GM19468 (cell line): ENCODE measurements around the gene MYO5C.

Experiments
- ATAC-seq: cut with Tn5 transposase; IDR thresholded peaks from one replicate; pipeline ENCODE4 v1.9.1; 2021; ENCODE audit warnings: mild to moderate bottlenecking, moderate library complexity, moderate number of reproducible peaks; ENCODE audit not compliant: unreplicated experiment; ENCODE audit errors: extremely low read depth

MYO5C gene

DNA sequence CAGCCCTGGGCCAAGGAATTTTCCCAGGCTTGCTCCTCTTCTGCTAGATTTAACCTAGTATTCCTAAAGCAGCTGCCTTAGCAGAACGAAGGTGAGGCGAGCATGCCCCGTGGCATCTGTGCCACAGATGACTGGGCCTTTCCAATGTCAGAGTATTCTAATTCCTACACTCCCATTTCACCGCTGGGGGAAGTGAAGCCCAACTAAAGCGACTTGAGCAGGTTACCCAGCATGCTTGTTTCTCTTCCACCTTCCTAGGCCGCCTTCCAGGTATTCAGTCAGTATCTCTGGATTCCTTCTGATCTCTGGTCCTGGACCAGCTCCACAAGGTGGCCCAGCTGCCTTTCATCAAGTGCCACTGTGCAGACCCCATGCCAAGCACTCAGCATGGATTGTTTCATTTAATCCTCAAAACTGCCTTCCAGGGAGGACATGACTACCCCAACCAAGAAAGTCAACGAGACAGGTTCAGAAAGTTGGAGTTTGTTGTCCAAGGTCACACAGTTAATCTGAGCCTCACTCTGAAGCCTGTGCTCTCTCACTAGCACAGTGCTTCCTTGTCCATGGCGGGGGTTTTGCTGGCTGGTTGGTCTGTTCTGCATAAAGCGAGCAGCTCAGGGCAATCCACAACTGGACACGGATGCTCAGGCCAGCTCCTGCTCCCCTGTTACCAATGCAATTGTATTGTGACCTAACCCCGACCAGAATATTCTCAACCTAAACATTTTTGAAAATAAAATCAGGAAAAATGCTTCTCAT is 15.1 kb downstream of the MYO5C start:
- no peak for ATAC-seq

GRCh38 chr15:52278636-52279367 is 16.8 kb downstream of the MYO5C start:
- ATAC-seq: no peak

- no peak for ATAC-seq
These were observed 17.5 kb downstream of the MYO5C start for GRCh38 chr15:52278135-52278534.

GRCh38 chr15:52277575-52277974 is 18.0 kb downstream of the MYO5C start:
- no peak for ATAC-seq

GRCh38 chr15:52276256-52276770 is 19.3 kb downstream of the MYO5C start:
- ATAC-seq: no peak

GRCh38 chr15:52263563-52264282 is 31.9 kb downstream of the MYO5C start:
- ATAC-seq: no peak

- ATAC-seq: no peak
These were observed 33.2 kb downstream of the MYO5C start for GRCh38 chr15:52262364-52262763.

DNA sequence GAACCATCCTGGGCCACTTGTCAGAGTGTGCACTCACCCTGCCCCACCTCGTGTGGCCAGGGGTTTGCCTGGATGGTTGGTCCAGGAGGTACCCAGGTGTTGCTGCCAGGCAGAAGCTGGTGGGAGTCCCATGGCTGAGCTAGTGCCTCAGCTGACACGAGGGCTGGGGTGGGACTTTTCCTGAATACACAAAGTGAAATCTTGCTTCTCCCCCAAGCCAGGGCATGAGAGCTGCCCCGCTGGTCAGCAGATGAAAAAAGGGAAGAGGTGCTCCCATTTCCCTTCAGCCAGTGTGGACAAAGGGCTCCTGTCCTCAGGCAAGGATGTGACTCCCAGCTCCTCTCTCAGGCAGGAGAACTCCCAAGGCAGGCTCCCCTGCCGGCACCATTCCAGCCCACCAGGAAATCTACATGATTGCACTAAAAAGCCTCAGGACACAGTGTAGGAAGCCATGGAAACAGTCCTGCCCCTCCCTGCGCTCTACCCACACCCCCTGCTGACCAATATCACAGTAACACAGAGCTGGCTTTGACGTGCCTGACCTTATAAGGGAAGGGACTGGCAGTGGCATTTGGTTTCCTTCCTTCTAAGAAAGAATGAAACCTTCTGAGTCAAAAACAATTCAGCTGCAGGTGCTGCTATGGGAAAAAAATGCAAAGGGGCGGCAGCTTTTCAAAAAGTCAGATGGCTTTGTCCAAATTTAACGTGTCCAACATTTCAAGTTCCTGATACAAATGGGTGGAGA is 33.9 kb downstream of the MYO5C start:
- peak; percentile 99 for ATAC-seq

DNA sequence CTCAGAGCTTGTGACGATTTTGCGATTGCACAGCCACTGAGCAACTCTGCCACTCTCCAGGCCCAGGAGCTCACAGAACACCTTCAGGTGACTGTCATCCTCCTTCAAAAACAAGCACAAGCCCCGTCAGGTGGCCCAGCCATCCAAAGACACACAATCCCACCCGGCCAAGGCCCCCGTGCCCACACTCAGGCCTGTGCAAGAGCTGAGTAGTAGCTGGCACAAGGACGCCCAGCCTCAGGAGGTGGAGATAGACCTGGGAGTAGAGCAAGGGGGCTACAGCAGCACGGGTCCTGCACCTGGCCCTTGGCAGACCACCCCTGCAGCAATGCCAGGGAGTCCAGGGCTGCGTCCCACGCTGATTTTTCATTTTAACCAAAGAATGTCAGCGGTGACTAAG is 34.6 kb downstream of the MYO5C start:
- no peak for ATAC-seq

DNA sequence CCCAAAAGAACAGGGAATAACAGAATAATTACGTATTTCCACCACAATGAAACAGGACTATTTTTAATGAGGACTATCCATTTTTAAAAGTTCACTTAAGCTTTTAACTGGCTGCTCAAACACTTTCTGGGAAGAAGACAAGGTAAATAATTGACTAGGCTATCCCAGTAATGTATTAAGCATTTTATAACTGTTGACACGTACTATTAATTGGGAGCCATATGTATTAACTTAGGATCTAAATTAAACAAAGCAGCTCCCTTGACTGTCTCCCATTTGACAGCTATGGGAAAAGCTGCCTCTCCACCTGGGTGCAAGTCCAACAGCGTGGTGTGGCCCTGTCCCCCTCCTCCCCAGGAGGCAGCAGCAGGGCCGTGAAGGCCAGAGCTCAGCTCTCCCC is 36.1 kb downstream of the MYO5C start:
- ATAC-seq: no peak

DNA sequence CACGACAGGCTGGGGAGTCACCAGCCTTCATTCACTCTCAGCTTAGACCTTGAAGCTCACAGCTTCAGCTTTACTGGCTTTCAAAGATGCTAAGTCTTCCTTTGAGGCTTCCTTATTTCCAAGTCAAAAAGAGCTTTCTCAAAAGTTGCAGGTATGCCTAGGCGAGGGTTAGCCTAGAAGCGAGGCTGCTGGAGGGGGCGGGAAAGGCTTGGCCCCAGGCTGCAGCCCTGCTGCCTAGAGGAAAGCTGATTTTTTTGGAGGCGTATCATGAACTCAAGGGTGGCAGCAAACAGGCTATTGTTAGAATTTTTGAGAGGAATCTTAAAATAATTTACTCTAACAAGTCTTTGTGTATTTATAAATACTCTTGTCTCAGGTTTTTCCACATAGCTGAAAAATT is 37.1 kb downstream of the MYO5C start:
- no peak for ATAC-seq

DNA sequence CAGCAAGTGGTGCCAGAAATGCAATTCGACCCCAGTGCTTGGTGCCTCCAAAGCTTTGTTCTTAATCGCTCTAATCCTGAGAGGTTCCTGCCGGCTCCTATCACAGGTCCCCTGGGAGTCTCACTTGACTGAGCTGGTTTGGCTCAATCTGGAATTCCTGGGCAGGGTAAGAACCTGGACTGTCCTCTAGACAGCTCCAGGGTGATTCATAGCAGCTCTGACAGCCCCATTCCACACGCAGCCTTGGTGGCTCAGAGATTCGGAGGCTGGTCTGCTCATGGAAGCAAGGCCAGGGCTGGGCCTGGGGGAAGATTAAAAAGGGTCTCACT is 37.9 kb downstream of the MYO5C start:
- no peak for ATAC-seq

GRCh38 chr15:52256930-52257733 is 38.5 kb downstream of the MYO5C start:
- ATAC-seq: no peak

DNA sequence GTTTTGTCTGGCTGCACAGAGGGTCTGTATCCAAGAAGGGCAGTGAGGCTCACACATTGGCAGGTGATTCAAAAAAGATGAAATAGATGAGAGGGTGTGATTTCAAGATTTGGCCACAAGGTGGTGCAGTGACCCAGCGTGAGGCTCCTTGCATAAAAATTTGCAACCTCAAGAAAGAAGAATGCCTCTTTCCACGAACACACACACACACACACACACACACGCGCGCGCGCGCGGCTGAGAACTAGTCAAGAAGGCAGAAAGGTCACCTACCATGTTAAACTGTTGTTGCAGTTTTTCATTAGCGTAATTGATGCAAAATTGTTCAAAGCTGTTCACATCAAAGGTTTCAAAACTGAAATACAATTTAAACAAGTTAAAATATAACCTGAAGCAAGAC is 39.2 kb downstream of the MYO5C start:
- no peak for ATAC-seq

DNA sequence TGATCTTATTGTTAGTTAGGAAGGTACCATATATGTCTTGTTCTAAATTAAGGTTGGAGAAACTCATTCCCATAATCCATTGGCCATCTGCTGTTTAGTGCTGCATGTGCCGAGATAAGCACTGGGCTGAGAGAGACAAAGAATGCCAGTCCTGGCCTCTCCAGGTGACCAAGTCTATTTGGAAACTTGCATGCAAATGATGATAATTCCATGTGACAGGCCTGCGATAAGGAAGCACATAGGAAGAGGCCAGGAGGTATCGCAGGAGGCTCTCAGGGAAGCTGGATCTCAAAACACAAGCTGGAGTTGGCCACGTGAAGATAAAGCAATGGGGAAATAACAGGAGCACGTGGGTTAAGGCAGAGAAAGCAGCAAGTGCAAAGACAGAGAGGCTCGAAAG is 39.7 kb downstream of the MYO5C start:
- no peak for ATAC-seq

- ATAC-seq: no peak
These were observed 40.6 kb downstream of the MYO5C start for GRCh38 chr15:52255008-52255407.

DNA sequence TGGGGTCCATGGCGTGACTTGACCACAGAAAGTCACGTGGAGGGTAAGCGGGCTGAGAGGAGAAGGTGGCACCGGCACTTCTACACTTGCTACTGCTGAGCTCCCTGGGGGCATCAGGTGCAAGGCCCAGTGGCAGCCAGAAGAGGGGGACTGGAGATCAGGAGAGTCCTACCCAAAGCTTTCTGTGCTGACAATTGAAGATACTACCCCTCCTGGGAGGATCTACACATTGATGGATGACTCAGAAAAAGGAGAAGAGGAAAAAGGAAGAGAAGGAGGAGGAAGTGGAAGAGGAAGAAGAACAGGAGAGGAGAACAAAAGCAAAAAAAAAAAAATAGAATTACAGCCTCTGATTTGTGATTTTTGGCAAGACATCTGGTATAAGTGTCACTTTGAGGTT is 41.2 kb downstream of the MYO5C start:
- no peak for ATAC-seq

DNA sequence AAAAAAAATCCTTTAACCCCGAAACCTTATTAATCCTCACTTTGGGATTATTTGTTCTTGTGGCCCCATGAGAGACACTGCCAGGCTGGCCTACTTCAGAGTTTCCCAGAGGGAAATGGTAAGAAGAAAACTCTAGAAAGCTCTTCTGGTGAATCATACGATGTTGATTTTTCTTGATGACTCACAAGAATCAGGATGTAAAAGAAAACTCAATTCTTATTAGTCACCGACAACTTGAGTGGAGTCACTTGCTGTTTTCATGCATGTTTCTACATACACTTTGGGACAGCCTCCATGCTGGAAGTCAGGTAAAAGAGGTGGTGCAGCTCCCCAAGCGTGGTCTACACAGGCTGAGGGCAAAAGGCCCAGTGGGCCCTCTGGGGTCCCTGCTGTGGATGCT is 42.8 kb downstream of the MYO5C start:
- ATAC-seq: no peak

DNA sequence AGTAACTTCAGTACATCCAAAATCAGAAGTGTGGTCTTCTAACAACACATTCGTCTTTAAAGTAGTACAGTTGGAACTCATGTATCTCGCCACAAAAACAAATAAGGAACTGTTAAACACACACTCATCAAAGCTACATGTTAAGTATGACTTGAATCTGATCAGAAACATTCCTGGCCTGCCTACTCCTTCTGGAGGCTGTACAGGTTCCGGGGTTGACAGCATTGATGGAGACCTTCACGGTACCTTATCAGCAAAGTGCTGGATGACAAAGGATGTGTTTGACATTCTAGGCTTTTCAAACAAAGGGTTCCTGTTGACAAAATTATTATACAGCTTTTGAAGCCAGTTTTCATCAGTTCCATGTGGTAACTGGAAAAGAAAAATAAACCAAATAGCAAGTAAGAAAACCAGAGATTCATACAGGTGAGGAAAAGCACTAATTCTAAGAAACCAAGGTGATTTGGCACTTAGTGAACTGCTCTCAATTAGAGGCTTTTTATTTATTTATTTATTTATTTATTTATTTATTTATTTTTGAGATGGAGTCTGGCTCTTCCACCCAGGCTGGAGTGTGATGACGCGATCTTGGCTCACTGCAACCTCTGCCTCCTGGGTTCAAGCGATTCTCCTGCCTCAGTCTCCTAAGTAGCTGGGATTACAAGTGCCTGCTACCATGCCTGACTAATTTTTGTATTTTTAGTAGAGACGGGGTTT is 44.3 kb downstream of the MYO5C start:
- no peak for ATAC-seq
